B cell (primary cell): ENCODE data around the gene SFMBT2.

Experiments
- CTCF ChIP-seq: fragments of 200-600 bp; IDR thresholded peaks from one replicate; pipeline ENCODE4 v1.8.0; 2022; ENCODE audit warnings: antibody characterized with exemption, mild to moderate bottlenecking
- EZH2 ChIP-seq: IDR thresholded peaks from 2 replicates; pipeline ENCODE4 v1.6.1; 2012; ENCODE audit warnings: borderline replicate concordance, low read depth, mild to moderate bottlenecking, moderate library complexity, low read length; ENCODE audit not compliant: insufficient read depth, poor library complexity, severe bottlenecking

- TF ChIP-seq CTCF (no peak), EZH2 (no peak)
Measured at GRCh38 chr10:7305053-7305452, 105.8 kb downstream of the SFMBT2 start.
